Urinary bladder (tissue), 4 donors: ENCODE measurements around the gene RNH1. TPM values are rescaled to one million over a fixed set of nuclear protein-coding genes. Genes with fewer than 3 reads are reported as not detected.

Source experiments
- DNase-seq: peaks from one replicate; pipeline ENCODE4 v3.0.0-alpha.2; 2015; ENCODE audit errors: extremely low spot score
- H3K27ac ChIP-seq: one replicate; pipeline ENCODE4 v1.5.1; 2013; ENCODE audit warnings: low read depth, mild to moderate bottlenecking, moderate library complexity
- H3K36me3 ChIP-seq: one replicate; pipeline ENCODE4 v1.6.1; 2013; ENCODE audit warnings: mild to moderate bottlenecking, moderate library complexity; ENCODE audit not compliant: insufficient read depth
- H3K4me1 ChIP-seq: one replicate; pipeline ENCODE4 v1.6.1; 2013; ENCODE audit warnings: mild to moderate bottlenecking, moderate library complexity; ENCODE audit not compliant: insufficient read depth
- H3K4me3 ChIP-seq: one replicate; pipeline ENCODE4 v1.5.1; 2013; ENCODE audit warnings: low read depth, low read length
- WGBS: extraction: QIAGEN DNeasy Blood & Tissue Kit; methylation state at CpG from one replicate; pipeline ENCODE4 v1.1.7; 2013; 5-methylcytosine and 5-hydroxymethylcytosine counted together
- polyA plus RNA-seq: library from polyadenylated mRNA; stranded (reverse); fragments of 200-250 nt; gene quantifications from one replicate; pipeline ENCODE4 v1.2.3, GENCODE V29; 2013
- total RNA-seq: library from RNA; depleted of rRNA; stranded (reverse); fragments of >200 nt; gene quantifications from one replicate; pipeline ENCODE4 v1.2.3, GENCODE V29; 2014
- donor health status: healthy with polysubstance abuse.
- donor health status: healthy.

The RNH1 gene
- total and polyA plus RNA-seq, 2 donors: 71.5 to 271 TPM

DNA sequence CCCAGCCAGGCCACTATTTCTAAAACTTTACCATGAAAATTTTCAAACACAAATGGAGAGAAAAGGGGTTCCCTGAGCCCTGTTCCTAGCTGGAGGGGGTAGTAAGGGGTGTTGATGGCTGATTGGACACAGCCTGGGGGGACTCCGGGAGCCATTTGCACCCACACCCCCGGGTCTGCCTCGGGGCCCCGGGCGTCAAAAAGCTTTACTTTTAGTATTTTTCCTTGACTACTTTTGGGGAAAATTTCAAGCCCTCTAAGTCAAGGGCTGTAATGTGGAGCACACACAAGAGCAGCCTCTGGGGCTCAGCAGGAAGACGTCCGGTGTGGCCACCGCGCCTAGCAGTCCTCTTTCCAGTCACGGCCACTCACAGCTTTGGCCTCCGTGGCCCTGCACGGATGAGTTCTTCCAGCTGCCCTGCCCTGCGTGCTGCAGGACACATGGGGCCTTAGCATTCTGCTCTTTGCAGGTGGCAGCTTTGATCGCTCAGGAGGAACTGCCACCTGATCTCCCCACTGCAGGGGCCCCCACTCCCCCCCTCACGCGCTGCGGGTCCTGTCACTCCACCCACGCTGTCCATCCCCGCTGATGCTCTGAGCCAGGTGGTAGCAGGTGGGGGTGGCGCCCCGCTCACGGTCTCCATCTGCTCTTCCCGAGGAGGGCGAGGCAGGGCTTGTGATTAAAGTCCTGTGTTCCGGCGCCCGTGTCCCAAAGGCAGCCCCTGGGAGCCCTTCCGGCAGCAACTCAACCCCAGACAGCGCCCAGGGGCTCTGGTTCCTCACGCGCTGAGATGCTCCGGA, 14.4 kb downstream of the RNH1 start:
- peaks cover 4% of the 10 kb centered on the region for H3K36me3 ChIP-seq
- H3K4me3 ChIP-seq: no peak overlapping the region
- H3K4me1 ChIP-seq: no peaks in the 10 kb centered on the region
- 80% methylated on average over 32 of the region's 32 CpGs for WGBS
- no peak overlapping the region for H3K27ac ChIP-seq
- no peak for DNase-seq

DNA sequence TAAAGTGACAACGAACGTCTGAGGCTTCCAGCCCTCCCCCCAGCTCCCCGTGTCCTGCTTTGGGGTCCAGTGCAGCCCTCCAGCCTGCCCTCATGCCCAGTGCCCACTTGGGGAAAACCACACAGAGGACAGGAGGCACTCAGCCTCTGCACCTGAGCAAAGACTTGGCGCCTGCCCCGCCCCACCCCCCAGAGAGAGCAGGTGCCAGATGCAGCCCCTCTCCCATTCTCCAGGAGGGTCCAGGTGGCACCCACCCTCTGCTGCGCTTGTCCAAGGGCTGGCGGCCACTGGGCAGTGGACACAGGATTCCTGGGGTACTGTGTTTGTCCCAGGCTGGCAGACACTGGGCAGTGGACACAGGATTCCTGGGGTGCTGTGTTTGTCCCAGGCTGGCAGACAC, 15.7 kb downstream of the RNH1 start:
- H3K36me3 ChIP-seq: peaks cover 4% of the 10 kb centered on the region

DNA sequence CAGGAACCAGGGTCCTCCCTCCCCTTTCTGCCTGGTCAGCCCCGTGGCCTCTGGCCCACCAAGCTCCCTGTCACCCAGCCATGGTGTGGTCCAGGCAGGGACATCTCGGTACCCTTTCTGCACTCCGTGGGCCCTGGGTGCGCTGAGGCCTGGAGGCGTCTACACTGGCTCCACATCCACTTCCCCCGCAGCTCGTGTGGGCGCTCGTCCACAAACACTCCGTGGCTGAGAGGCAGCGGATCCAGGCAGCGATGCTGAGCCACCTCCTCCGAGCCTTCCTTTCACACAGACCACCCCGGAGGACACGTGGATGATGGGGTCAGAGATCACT, 16.1 kb downstream of the RNH1 start:
- H3K36me3 ChIP-seq: peaks cover 4% of the 10 kb centered on the region
- 90% methylated on average over 15 of the region's 15 CpGs for WGBS
- H3K4me1 ChIP-seq: no peaks in the 10 kb centered on the region
- H3K4me3 ChIP-seq: no peak overlapping the region
- H3K27ac ChIP-seq: no peak overlapping the region
- no peak for DNase-seq

More for the DNA sequence above, 15.7 kb downstream of the RNH1 start:
- Histone ChIP-seq H3K27ac (no peak overlapping the region), H3K4me1 (no peaks in the 10 kb centered on the region), H3K4me3 (no peak overlapping the region)
- DNase-seq: no peak
- 92% methylated on average over 7 of the region's 7 CpGs for WGBS

DNA sequence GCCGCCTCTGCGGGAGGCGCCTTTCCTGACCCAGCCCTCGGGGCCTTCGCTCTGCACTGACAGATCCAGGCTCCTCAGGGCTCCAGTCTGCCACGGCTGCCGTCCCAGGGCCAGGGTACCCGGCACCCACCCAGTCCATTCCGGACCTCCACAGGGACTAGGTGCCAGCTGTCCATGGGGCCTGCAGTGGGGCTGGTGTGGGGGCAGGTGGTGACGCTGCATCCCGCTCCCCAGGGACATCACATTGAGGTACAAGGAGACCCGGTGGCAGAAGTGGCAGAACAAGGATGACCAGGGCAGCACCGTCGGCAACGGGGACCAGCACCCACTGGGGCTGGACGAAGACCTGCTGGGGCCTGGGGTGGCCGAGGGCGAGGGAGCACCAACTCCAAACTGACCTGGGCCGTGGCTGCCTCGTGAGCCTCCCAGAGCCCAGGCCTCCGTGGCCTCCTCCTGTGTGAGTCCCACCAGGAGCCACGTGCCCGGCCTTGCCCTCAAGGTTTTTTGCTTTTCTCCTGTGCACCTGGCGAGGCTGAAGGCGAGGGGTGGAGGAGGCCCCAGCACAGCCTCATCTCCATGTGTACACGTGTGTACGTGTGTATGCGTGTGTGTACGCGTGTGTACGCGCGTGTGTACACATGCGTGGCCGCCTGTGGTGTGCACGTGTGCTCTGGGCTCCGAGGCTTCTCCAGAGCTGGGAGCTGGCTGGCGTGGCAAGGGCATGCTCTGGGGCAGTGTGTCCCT, 16.7 kb downstream of the RNH1 start:
- no peaks in the 10 kb centered on the region for H3K4me1 ChIP-seq
- peaks cover 4% of the 10 kb centered on the region for H3K36me3 ChIP-seq
- DNase-seq: no peak
- H3K4me3 ChIP-seq: no peak overlapping the region
- no peak overlapping the region for H3K27ac ChIP-seq
- 95% methylated on average over 38 of the region's 38 CpGs for WGBS

DNA sequence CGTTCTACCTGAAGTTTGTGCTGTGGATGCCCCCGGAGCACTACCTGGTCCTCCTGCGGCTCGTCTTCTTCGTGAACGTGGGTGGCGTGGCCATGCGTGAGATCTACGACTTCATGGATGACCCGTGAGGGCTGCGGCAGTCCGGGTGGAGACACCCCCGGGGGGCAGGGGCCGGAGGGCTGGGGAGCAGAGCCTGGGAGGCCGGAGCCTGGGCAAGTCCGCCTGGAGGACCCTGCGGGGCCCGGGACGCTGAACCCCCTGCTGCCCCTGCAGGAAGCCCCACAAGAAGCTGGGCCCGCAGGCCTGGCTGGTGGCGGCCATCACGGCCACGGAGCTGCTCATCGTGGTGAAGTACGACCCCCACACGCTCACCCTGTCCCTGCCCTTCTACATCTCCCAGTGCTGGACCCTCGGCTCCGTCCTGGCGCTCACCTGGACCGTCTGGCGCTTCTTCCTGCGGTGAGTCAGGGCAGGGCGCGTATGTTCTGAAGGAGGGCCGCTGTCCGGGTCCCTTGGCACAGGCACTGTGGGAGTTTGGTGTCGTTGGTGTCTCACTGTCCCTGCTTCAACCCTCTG, 17.3 kb downstream of the RNH1 start:
- 94% methylated on average over 37 of the region's 37 CpGs for WGBS
- no peaks in the 10 kb centered on the region for H3K4me1 ChIP-seq
- no peak overlapping the region for H3K4me3 ChIP-seq
- H3K36me3 ChIP-seq: peaks cover 4% of the 10 kb centered on the region
- no peak overlapping the region for H3K27ac ChIP-seq
- no peak for DNase-seq

DNA sequence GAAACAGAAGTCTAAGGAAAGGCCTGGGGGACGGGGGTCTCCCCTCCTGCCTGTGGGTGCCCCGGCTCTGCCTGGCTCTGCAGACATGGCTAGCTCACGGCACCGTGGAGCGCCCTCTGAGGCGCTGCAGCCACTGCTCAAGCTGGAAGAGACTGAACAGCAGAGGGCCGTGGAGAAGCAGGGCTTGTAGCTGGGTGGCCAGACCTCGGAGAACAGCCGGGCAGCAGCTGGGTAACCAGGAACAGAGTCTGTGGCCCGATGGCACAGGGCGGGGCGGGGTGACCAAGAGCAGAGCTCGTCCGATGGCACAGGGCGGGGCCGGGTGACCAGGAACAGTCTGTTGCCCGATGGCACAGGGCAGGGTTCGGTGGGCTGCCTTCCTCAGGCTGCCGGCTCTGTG, 18.1 kb downstream of the RNH1 start:
- H3K36me3 ChIP-seq: peaks cover 4% of the 10 kb centered on the region
- DNase-seq: no peak
- no peak overlapping the region for H3K27ac ChIP-seq
- H3K4me1 ChIP-seq: no peaks in the 10 kb centered on the region
- 91% methylated on average over 19 of the region's 19 CpGs for WGBS
- H3K4me3 ChIP-seq: no peak overlapping the region

DNA sequence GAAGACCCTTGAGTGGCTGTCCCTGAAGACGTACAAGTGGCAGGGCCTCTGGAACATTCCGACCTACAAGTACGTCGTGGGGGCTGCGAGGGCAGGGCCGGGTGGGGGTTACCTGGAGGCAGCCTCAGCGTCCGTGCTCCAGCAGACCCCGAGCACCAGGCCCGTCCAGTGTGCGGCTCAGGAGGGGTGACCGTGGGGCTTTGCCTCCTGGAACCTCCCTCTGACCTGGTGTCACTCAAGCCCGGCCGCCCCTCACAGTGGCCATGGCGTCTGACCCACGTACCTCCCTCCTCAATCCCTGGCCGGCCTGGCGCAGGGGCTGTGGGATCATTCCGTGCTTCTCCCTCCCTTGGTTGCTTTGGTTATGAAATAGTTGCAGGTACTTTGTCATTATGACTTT, 18.5 kb downstream of the RNH1 start:
- Histone ChIP-seq H3K4me1 (no peaks in the 10 kb centered on the region), H3K27ac (no peak overlapping the region), H3K4me3 (no peak overlapping the region), H3K36me3 (peaks cover 4% of the 10 kb centered on the region)
- DNase-seq: no peak
- WGBS: 95% methylated on average over 19 of the region's 19 CpGs

DNA sequence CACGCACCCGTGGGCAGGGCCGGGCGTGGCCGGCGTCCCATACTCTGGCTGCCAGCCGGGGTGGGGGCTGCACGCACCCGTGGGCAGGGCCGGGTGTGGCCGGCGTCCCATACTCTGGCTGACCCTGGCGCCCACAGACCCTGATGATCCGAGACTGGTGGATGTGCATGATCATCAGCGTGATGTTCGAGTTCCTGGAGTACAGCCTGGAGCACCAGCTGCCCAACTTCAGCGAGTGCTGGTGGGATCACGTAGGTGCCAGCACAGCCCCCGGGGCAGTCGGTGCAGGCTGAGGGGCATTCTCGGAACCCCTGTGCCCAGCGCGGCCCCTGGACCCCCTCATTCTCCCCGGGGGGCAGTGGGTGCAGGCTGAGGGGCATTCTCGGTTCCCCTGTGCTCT, 19.0 kb downstream of the RNH1 start:
- 89% methylated on average over 25 of the region's 25 CpGs for WGBS
- peaks cover 4% of the 10 kb centered on the region for H3K36me3 ChIP-seq

DNA sequence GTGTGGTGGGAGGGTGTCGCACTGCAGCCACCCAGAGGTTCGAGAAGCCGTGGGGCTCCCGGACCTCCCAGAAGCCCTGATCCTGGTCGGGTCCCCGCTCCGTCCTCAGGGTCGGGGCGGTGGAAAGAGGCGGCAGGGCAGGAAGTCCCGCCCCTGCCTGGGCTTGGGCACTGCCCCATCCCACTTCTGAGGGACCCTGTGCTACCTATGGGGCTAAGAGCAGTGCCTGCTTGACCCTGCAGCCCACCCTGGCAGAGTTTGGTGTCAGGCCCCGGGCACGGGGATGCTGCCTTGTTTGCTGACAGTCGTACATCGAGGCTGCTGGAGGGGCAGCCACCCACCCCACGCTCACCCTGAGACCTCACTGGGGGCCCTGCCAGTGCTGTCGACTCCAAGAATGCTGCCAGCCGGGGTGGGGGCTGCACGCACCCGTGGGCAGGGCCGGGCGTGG, 19.4 kb downstream of the RNH1 start:
- WGBS: 89% methylated on average over 22 of the region's 22 CpGs
- no peaks in the 10 kb centered on the region for H3K4me1 ChIP-seq

More for the DNA sequence above, 19.0 kb downstream of the RNH1 start:
- Histone ChIP-seq H3K27ac (no peak overlapping the region), H3K4me1 (no peaks in the 10 kb centered on the region), H3K4me3 (no peak overlapping the region)
- DNase-seq: no peak

DNA sequence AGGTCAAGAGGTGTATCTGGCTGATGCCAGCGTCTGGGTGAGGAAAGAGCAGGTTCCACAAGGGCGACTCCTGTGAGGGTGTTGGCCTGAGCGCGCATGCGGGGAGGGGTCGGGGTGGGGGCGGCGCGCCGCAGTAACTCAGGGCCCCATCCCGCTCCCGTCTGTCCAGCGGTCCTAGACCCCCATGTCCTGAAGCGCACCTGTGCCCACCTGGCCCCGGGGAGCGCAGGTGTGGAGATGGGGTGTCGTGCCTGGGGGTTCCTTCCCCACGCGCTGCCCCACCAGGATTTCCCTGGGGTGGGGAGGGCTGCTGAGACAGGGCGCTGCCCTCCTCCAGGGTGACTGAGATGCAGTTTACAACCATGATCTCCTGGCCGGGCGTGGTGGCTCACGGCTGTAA, 20.9 kb downstream of the RNH1 start:
- WGBS: 95% methylated on average over 23 of the region's 23 CpGs
- Histone ChIP-seq H3K36me3 (peaks cover 4% of the 10 kb centered on the region), H3K27ac (no peak overlapping the region), H3K4me1 (no peaks in the 10 kb centered on the region), H3K4me3 (no peak overlapping the region)
- DNase-seq: no peak

More for the DNA sequence above, 19.4 kb downstream of the RNH1 start:
- Histone ChIP-seq H3K4me3 (no peak overlapping the region), H3K36me3 (peaks cover 4% of the 10 kb centered on the region), H3K27ac (no peak overlapping the region)
- DNase-seq: no peak

DNA sequence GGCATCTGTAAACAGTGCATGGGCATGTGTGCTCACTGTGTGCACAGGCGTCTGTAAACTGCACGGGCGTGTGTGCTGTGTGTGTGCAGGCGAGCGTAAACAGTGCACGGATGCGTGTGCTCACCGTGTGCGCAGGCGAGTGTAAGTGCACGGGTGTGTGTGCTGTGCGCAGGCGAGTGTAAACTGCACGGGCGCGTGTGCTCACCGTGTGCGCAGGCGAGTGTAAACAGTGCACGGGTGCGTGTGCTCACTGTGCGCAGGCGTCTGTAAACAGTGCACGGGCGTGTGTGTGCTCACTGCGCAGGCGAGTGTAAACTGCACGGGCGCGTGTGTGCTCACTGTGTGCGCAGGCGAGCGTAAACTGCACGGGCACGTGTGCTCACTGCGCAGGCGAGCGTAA, 22.4 kb downstream of the RNH1 start:
- Histone ChIP-seq H3K36me3 (peaks cover 2% of the 10 kb centered on the region), H3K27ac (no peak overlapping the region), H3K4me3 (no peak overlapping the region), H3K4me1 (no peaks in the 10 kb centered on the region)
- 98% methylated on average over 38 of the region's 38 CpGs for WGBS
- DNase-seq: no peak

DNA sequence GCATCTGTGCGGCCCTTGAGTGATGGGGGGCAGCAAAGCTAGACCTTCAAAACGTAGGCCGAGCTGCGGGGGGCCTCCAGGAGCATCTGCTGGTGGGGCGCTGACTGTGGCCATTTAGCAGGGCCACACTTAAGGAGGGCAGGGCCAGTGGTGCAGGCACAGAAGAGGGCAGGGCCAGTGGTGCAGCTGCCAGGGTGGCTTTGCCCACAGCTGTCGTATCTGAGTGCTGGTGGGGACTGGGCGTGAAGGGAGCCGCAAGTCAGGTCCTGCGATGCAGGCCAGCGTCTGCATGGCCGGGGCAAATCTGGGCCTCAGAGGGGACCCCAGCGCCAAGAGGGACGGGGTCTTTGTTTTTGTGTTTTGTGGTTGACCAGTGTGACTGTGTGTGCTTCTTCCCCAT, 27.7 kb downstream of the RNH1 start:
- Histone ChIP-seq H3K27ac (no peak overlapping the region), H3K4me1 (no peaks in the 10 kb centered on the region), H3K4me3 (no peak overlapping the region), H3K36me3 (no peaks in the 10 kb centered on the region)
- DNase-seq: no peak
- 93% methylated on average over 13 of the region's 13 CpGs for WGBS

DNA sequence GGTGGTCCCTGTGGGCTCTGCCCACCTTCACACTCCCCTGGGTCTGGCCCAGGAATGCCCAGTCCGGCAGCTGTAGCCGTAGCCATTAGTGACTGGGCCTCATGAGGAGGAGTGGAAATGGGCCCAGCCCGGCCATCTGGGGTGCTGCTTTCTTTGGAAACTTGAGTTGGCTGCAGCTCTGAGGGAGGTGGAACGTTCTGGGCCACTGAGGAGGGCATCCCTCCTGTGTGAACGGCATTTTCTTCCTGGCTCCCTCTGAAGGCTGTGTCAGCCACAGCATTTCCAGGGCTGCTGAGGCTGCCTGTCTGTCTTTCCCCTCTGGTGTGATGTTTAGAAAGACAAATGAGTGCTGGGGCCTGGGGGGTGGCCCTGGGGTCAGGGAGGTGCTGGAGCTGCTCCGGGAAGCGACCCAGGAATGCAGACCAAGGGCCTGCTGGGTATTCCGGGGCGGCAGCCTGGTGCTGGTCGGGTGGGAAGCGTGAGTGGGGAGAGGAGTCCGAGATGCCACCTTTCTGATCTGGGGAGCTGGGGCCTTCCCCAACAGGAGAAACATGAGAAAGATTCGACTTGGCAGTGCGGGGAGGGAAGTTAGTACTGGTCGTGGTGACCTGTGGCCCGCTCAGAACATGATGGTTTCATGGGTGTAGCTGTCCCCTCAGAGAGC, 29.9 kb downstream of the RNH1 start:
- Histone ChIP-seq H3K4me3 (no peak overlapping the region), H3K4me1 (no peaks in the 10 kb centered on the region), H3K27ac (no peak overlapping the region), H3K36me3 (no peaks in the 10 kb centered on the region)
- WGBS: 80% methylated on average over 16 of the region's 16 CpGs
- DNase-seq: no peak
